Lung (tissue), 12 donors: ENCODE measurements around the gene ANKS1A. TPM values are rescaled to one million over a fixed set of nuclear protein-coding genes. Genes with fewer than 3 reads are reported as not detected.

Experiments
- ATAC-seq: fragments of 200-7000 bp; cut with Tn5 transposase; one replicate; pipeline ENCODE4 v1.9.1; 2020; ENCODE audit warnings: moderate number of reproducible peaks; ENCODE audit not compliant: insufficient read depth, low FRiP score
- DNase-seq, 3 donors: peaks; one replicate each; pipeline ENCODE4 v3.0.0-alpha.2; 2013 to 2017
- H3K27ac ChIP-seq, 2 donors: one replicate each; pipeline ENCODE4 v1.5.1; 2013; ENCODE audit warnings: mild to moderate bottlenecking in 2 of 2, moderate library complexity in 2 of 2, control low read depth in 1 of 2, inconsistent platforms in 1 of 2, low read depth in 1 of 2, low read length in 1 of 2
- H3K27me3 ChIP-seq, 3 donors: one replicate each; pipeline ENCODE4 v1.5.1; 2013; ENCODE audit warnings: low read length in 2 of 3; ENCODE audit not compliant: control insufficient read depth in 3 of 3, insufficient read depth in 3 of 3
- H3K36me3 ChIP-seq, 4 donors: one replicate each; pipeline ENCODE4 v1.5.1; 2013; ENCODE audit warnings: low read length in 4 of 4, mild to moderate bottlenecking in 1 of 4, moderate library complexity in 1 of 4; ENCODE audit not compliant: control insufficient read depth in 4 of 4, insufficient read depth in 4 of 4
- H3K4me1 ChIP-seq, 5 donors: one replicate each; pipeline ENCODE4 v1.5.1; 2013; ENCODE audit warnings: low read length in 5 of 5, mild to moderate bottlenecking in 2 of 5, moderate library complexity in 1 of 5; ENCODE audit not compliant: control insufficient read depth in 5 of 5, insufficient read depth in 5 of 5
- H3K4me3 ChIP-seq: one replicate; pipeline ENCODE4 v1.5.1; 2013; ENCODE audit warnings: mild to moderate bottlenecking, control low read depth, moderate library complexity
- H3K9ac ChIP-seq, 2 donors: one replicate each; pipeline ENCODE4 v1.5.1; 2013; ENCODE audit warnings: low read length in 2 of 2, control low read depth in 1 of 2; ENCODE audit not compliant: insufficient read depth in 1 of 2
- H3K9me3 ChIP-seq, 4 donors: one replicate each; pipeline ENCODE4 v1.5.1; 2013; ENCODE audit warnings: low read length in 3 of 4, mild to moderate bottlenecking in 1 of 4, moderate library complexity in 1 of 4; ENCODE audit not compliant: control insufficient read depth in 4 of 4, insufficient read depth in 3 of 4
- CTCF ChIP-seq: IDR thresholded peaks from 2 replicates; pipeline ENCODE4 v1.5.1; 2012; ENCODE audit warnings: mild to moderate bottlenecking; ENCODE audit errors: control extremely low read depth, extremely low read depth
- WGBS, 2 donors: extraction: QIAGEN DNeasy Blood & Tissue Kit; methylation state at CpG; one replicate each; pipeline ENCODE4 v1.1.7; 2013; 5-methylcytosine and 5-hydroxymethylcytosine counted together
- polyA plus RNA-seq, 2 donors: library from polyadenylated mRNA; stranded (reverse); fragments of 200-250 nt; gene quantifications; one replicate each; pipeline ENCODE4 v1.2.1, GENCODE V29; 2013
- total RNA-seq, 2 donors: library from RNA; depleted of rRNA in 1 of 2; stranded (reverse); fragments of >200 nt in 1 of 2; gene quantifications; one replicate each; pipeline ENCODE4 v1.2.1, GENCODE V29; 2014 to 2021
- donor health status: control.
- donor health status: control.
- donor health status: Bipolar disorder and iron deficiency.
- donor health status: healthy.
- donor health status: DM: yes; HTN: yes; CAD: no.

Gene ANKS1A
- total and polyA plus RNA-seq, 4 donors, result 10.4 to 40.6 (median 24.3) TPM

- DNase-seq, result no peak
- TF ChIP-seq CTCF, result no peak
- Histone ChIP-seq H3K9me3 (no peaks in the 10 kb centered on the region), H3K4me3 (no peak overlapping the region), H3K9ac (no peak overlapping the region), H3K27ac (no peak overlapping the region), H3K36me3 (peaks cover 0 to 51% (median 13%) of the 10 kb centered on the region in 4 donors), H3K4me1 (peaks cover 0 to 5% (median 4%) of the 10 kb centered on the region in 5 donors), H3K27me3 (no peaks in the 10 kb centered on the region)
- ATAC-seq, result no peak
- WGBS, 2 donors, result 88 to 94% methylated on average over 7 of the region's 7 CpGs
These were observed 179.6 kb downstream of the ANKS1A start for GRCh38 chr6:35068644-35069043.

GRCh38 chr6:35069262-35069661 lies 180.2 kb downstream of the ANKS1A start:
- Histone ChIP-seq H3K4me3 (no peak overlapping the region), H3K4me1 (peaks cover 0 to 4% (median 0%) of the 10 kb centered on the region in 5 donors), H3K27me3 (no peaks in the 10 kb centered on the region), H3K36me3 (peaks cover 0 to 56% (median 11%) of the 10 kb centered on the region in 4 donors), H3K9ac (no peak overlapping the region), H3K9me3 (no peaks in the 10 kb centered on the region), H3K27ac (no peak overlapping the region)
- TF ChIP-seq CTCF, result no peak
- no peak for DNase-seq
- WGBS, 2 donors, result 98 to 100% methylated on average over 2 of the region's 2 CpGs
- no peak for ATAC-seq

GRCh38 chr6:35070111-35070510 lies 181.1 kb downstream of the ANKS1A start:
- 87 to 95% methylated on average over 2 of the region's 2 CpGs for WGBS, 2 donors
- H3K27ac ChIP-seq, result no peak overlapping the region
- peaks cover 0 to 4% (median 0%) of the 10 kb centered on the region in 5 donors for H3K4me1 ChIP-seq
- no peak for TF ChIP-seq CTCF
- H3K9ac ChIP-seq, result no peak overlapping the region
- no peaks in the 10 kb centered on the region for H3K9me3 ChIP-seq
- H3K4me3 ChIP-seq, result no peak overlapping the region
- H3K27me3 ChIP-seq, result no peaks in the 10 kb centered on the region
- DNase-seq (no peak), ATAC-seq (no peak)
- H3K36me3 ChIP-seq, result peaks cover 0 to 55% (median 9%) of the 10 kb centered on the region in 4 donors

GRCh38 chr6:35071347-35071994 lies 182.4 kb downstream of the ANKS1A start:
- TF ChIP-seq CTCF, result no peak
- DNase-seq (no peak), ATAC-seq (no peak)
- WGBS, 2 donors, result 80% methylated on average over 12 of the region's 12 CpGs
- Histone ChIP-seq H3K4me1 (peaks cover 0 to 4% (median 0%) of the 10 kb centered on the region in 5 donors), H3K27me3 (no peaks in the 10 kb centered on the region), H3K9me3 (no peaks in the 10 kb centered on the region), H3K36me3 (peaks cover 0 to 47% (median 8%) of the 10 kb centered on the region in 4 donors), H3K9ac (no peak overlapping the region), H3K27ac (no peak overlapping the region), H3K4me3 (no peak overlapping the region)
